Tibial nerve (tissue), 4 donors: Measurements from ENCODE around the gene FRMD3. TPM values are rescaled to one million over a fixed set of nuclear protein-coding genes. Genes with fewer than 3 reads are reported as not detected.

Source experiments
- DNase-seq, 2 donors: peaks; one replicate each; pipeline ENCODE4 v3.0.0-alpha.2; 2019; ENCODE audit warnings: low spot score in 2 of 2
- H3K27ac ChIP-seq, 4 donors: fragments of 200-600 bp; sonication (generic) in 3 of 4; one replicate each; pipeline ENCODE4 v1.5.1; 2017 to 2019; ENCODE audit warnings: mild to moderate bottlenecking in 1 of 4
- H3K27me3 ChIP-seq, 2 donors: fragments of 200-600 bp; sonication (generic) in 1 of 2; one replicate each; pipeline versions ENCODE4 v1.5.1 to v1.6.0; 2017 to 2019
- H3K36me3 ChIP-seq, 3 donors: fragments of 200-600 bp; sonication (generic); one replicate each; pipeline ENCODE4 v1.5.1; 2018 to 2019
- H3K4me1 ChIP-seq, 4 donors: fragments of 200-600 bp; sonication (generic) in 3 of 4; one replicate each; pipeline ENCODE4 v1.5.1; 2017 to 2019
- H3K4me3 ChIP-seq, 4 donors: fragments of 200-600 bp; sonication (generic) in 3 of 4; one replicate each; pipeline ENCODE4 v1.5.1; 2017 to 2019; ENCODE audit warnings: mild to moderate bottlenecking in 1 of 4, moderate library complexity in 1 of 4
- H3K9me3 ChIP-seq, 4 donors: fragments of 200-600 bp; sonication (generic) in 3 of 4; one replicate each; pipeline ENCODE4 v1.5.1; 2017 to 2019
- EP300 ChIP-seq, 2 donors: sonication (generic); formaldehyde crosslinking; IDR thresholded peaks; one replicate each; pipeline ENCODE4 v1.6.1; 2017; ENCODE audit warnings: antibody characterized with exemption in 2 of 2, mild to moderate bottlenecking in 1 of 2
- POLR2A ChIP-seq, 2 donors: fragments of 450-650 bp; IDR thresholded peaks; one replicate each; pipeline ENCODE4 v1.6.1; 2017; ENCODE audit warnings: antibody characterized with exemption in 2 of 2, mild to moderate bottlenecking in 2 of 2, moderate library complexity in 2 of 2
- WGBS, 2 donors: methylation state at CpG; one replicate each; pipeline ENCODE4 v1.1.5; 2018; 5-methylcytosine and 5-hydroxymethylcytosine counted together
- total RNA-seq, 4 donors: library from RNA; depleted of rRNA; stranded (reverse); fragments of >200 nt; gene quantifications; one replicate each; pipeline ENCODE4 v1.1.0, GENCODE V29; 2016
- TF ChIP-seq, protein P1 (sequence below), 5 experiments: fragments of 200-600 bp in 3 of 5; fragments of 450-650 bp in 2 of 5; sonication (generic) in 3 of 5; IDR thresholded peaks; one replicate each; pipeline ENCODE4 v1.5.1; 2016 to 2019; ENCODE audit warnings: antibody characterized with exemption in 5 of 5, mild to moderate bottlenecking in 3 of 5, moderate library complexity in 2 of 5

The FRMD3 gene
- total RNA-seq, 4 donors from 2014 or later = 31.2 to 44.0 (median 34.5) TPM

DNA sequence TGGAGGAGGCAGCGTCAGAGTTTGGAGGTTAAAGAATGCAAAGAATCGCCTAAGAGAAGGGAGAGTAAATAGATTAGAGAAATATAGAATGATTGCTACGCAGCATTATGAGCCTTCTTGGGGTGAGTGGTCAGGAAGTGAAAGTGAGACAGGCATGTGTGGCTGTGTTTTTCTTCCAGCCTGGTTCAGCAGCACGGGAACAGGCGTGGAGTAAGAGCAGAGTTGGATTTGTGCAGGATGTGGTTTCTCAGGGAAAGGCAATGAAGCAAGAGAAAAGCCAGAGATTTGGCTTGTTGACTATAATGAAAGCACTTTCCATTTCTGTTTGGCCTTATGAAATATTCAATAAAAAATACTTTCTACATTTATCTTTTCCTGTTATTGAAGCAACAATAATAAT lies 34.3 kb upstream of the FRMD3 start:
- Histone ChIP-seq H3K4me1 (peaks cover 0 to 18% (median 0%) of the 10 kb centered on the region in 4 donors), H3K9me3 (no peaks in the 10 kb centered on the region), H3K4me3 (no peak overlapping the region), H3K27ac (peak overlapping the region in 2 of 4 donors; percentile 29 to 62), H3K27me3 (no peaks in the 10 kb centered on the region), H3K36me3 (no peaks in the 10 kb centered on the region)
- WGBS, 2 donors = 57 to 64% methylated on average over 5 of the region's 5 CpGs
- peak in 1 of 2 donors; percentile 28 for DNase-seq
- peak in 1 of 2 donors; percentile 59 for TF ChIP-seq EP300 (IDR thresholded peaks at IDR 0.05)
- TF ChIP-seq, protein P1, sequence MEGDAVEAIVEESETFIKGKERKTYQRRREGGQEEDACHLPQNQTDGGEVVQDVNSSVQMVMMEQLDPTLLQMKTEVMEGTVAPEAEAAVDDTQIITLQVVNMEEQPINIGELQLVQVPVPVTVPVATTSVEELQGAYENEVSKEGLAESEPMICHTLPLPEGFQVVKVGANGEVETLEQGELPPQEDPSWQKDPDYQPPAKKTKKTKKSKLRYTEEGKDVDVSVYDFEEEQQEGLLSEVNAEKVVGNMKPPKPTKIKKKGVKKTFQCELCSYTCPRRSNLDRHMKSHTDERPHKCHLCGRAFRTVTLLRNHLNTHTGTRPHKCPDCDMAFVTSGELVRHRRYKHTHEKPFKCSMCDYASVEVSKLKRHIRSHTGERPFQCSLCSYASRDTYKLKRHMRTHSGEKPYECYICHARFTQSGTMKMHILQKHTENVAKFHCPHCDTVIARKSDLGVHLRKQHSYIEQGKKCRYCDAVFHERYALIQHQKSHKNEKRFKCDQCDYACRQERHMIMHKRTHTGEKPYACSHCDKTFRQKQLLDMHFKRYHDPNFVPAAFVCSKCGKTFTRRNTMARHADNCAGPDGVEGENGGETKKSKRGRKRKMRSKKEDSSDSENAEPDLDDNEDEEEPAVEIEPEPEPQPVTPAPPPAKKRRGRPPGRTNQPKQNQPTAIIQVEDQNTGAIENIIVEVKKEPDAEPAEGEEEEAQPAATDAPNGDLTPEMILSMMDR (IDR thresholded peaks at IDR 0.05) = no peak

DNA sequence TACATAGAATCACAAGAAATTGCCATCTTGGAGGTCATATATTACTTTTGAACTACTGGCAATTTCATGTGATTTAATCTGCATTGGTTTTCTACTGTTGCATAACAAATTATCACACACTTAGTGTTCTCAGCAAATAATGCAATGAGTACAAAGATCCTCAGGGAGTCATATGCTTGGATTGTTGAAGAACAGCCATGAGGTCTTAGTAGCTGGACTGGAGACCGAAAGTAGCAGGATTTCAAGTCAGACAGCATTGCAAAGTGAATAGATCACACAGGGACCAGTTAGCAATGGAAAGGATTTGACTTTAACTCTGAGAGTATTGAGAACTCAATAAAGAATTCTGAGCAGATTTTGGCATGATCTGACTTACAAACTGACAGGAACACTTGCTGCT lies 32.2 kb upstream of the FRMD3 start:
- no peaks in the 10 kb centered on the region for H3K27me3 ChIP-seq
- TF ChIP-seq, protein P1 (IDR thresholded peaks at IDR 0.05) = no peak
- TF ChIP-seq EP300 (IDR thresholded peaks at IDR 0.05) = peak in 1 of 2 donors; percentile 52
- H3K27ac ChIP-seq = peak overlapping the region in 1 of 4 donors; percentile 64
- WGBS, 2 donors = 50 to 67% methylated on average over 1 of the region's 1 CpG
- no peak overlapping the region for H3K4me3 ChIP-seq
- DNase-seq = peak in 1 of 2 donors; percentile 11
- H3K4me1 ChIP-seq = peaks cover 0 to 18% (median 0%) of the 10 kb centered on the region in 4 donors
- no peaks in the 10 kb centered on the region for H3K9me3 ChIP-seq
- H3K36me3 ChIP-seq = no peaks in the 10 kb centered on the region

DNA sequence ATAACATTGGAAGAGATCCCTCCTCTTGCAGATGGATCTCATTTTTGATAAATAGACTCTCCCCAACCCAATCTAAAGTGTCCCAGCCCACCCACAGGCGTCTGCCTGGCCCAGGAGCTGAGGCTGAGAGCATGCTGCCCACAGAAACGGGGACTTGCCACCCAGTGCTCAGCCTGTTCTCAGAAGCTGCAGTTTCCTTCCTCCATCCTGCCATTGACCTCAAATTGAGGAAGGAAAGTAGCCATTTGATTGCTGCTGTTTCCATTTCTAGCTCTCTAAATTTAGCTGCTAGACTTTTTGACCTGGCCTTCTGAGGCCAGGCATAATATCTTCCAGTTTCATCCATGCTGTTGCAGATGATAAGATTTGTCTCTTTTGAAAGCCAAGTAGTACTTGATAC lies 31.1 kb upstream of the FRMD3 start:
- WGBS, 2 donors = 25 to 29% methylated on average over 2 of the region's 2 CpGs
- H3K27me3 ChIP-seq = no peaks in the 10 kb centered on the region
- DNase-seq = no peak
- no peak overlapping the region for H3K4me3 ChIP-seq
- H3K9me3 ChIP-seq = no peaks in the 10 kb centered on the region
- H3K4me1 ChIP-seq = peaks cover 0 to 18% (median 0%) of the 10 kb centered on the region in 4 donors
- H3K27ac ChIP-seq = no peak overlapping the region
- peak in 1 of 2 donors; percentile 45 for TF ChIP-seq EP300 (IDR thresholded peaks at IDR 0.05)
- TF ChIP-seq POLR2A (IDR thresholded peaks at IDR 0.05) = no peak
- H3K36me3 ChIP-seq = no peaks in the 10 kb centered on the region

DNA sequence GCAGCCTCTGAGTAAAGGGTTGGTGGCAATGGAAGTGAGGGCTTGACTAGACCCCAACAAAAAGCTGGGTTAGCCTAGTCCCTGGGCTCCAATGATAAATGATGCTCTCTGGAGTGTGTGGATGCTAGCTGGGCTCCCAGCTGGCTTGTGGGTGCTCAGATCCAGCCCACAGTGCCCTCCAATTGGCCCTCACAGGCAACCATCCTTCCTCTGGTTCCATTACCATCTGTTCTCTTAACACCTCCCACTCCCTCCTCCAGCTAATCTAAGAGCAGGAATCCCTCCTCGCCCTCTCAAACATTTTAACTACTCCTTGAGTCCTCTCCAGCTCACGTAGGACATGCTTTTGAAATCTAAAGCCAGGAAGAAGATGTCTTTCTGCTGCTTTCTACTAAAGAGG lies 25.2 kb upstream of the FRMD3 start:
- 74 to 80% methylated on average over 2 of the region's 2 CpGs for WGBS, 2 donors
- no peak overlapping the region for H3K27ac ChIP-seq
- DNase-seq = no peak
- H3K9me3 ChIP-seq = peaks cover 0 to 5% (median 0%) of the 10 kb centered on the region in 4 donors
- no peaks in the 10 kb centered on the region for H3K4me1 ChIP-seq
- H3K4me3 ChIP-seq = no peak overlapping the region
- TF ChIP-seq, protein P1 (IDR thresholded peaks at IDR 0.05) = no peak
- TF ChIP-seq POLR2A (IDR thresholded peaks at IDR 0.05) = no peak
- no peak for TF ChIP-seq EP300 (IDR thresholded peaks at IDR 0.05)
- no peaks in the 10 kb centered on the region for H3K36me3 ChIP-seq
- no peaks in the 10 kb centered on the region for H3K27me3 ChIP-seq

DNA sequence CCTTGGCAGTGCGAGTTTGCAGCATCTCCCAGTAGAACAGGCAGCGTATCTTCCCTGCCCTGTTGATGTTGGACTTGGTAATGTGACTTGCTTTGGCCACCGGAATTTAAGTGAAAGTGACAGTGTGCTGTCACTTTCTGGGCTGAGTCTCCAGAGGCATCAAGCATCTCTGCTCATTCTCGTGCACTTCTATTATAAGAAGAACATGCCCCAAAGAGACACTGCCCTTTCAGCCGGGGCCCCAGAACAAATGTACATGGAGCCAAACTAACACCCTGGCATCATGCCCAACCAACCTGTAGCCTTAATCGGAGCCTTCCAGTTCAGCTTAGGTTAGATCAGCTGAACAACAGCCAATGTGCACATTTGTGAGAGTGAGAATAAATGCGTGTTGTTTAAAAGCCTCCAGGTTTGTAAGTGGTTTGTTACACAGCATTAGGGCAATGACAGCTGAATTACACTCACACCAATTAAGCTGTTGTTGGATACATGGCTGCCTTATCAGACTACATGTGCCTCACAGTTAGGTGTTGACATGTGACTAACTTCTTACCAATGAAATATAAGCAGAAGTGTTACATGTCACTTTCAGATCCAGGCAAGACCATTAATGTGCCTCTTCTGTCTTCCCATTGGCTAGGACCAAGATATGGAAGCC lies 22.1 kb upstream of the FRMD3 start:
- DNase-seq = no peak
- Histone ChIP-seq H3K9me3 (peaks cover 0 to 5% (median 0%) of the 10 kb centered on the region in 4 donors), H3K27me3 (no peaks in the 10 kb centered on the region), H3K27ac (no peak overlapping the region), H3K36me3 (peaks cover 0 to 5% (median 0%) of the 10 kb centered on the region in 3 donors), H3K4me3 (no peak overlapping the region), H3K4me1 (no peaks in the 10 kb centered on the region)
- TF ChIP-seq POLR2A (IDR thresholded peaks at IDR 0.05) (no peak), EP300 (IDR thresholded peaks at IDR 0.05) (no peak)
- TF ChIP-seq, protein P1 (IDR thresholded peaks at IDR 0.05) = no peak
- 84 to 86% methylated on average over 7 of the region's 7 CpGs for WGBS, 2 donors
